GM21723 (cell line): Measurements from ENCODE around the gene CSTA.
"Not testable (repeated sequence)": the region's sequence is repeated elsewhere in the genome, so short reads cannot be mapped to it uniquely, and the experiment has no call there.

Experiments used
- ATAC-seq: cut with Tn5 transposase; IDR thresholded peaks from one replicate; pipeline ENCODE4 v1.9.1; 2021; ENCODE audit warnings: mild to moderate bottlenecking, moderate library complexity; ENCODE audit not compliant: unreplicated experiment

CSTA gene

GRCh38 chr3:122318620-122319019 lies 6.4 kb upstream of the CSTA start:
- ATAC-seq = no peak

GRCh38 chr3:122322095-122323075 lies 2.7 kb upstream of the CSTA start:
- no peak for ATAC-seq

GRCh38 chr3:122325769-122326168 lies 721 bp downstream of the CSTA start:
- no peak for ATAC-seq

- no peak for ATAC-seq
These were observed 6.8 kb downstream of the CSTA start for GRCh38 chr3:122331886-122332285.

DNA sequence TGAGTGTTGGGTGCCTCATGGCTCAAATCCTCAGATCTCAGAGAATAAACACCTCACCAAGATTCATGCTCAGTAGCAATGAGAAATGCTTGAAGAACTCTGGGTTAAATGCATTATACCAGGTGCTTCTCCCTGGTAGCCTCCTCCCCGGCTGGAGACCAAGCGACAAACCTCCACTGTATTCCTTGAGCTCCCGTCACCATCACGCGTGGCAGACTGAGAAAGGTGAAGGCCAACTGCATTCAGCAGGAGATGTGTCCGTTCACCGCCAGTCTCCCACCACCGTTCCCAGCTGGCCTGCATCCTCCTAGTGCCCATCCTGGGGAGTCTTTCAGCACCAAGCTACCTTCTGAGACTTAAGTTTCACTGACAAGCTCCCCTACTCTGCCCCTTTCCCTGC lies 7.5 kb downstream of the CSTA start:
- no peak for ATAC-seq

GRCh38 chr3:122342803-122343202 lies 17.8 kb downstream of the CSTA start:
- no peak for ATAC-seq

- no peak for ATAC-seq
These were observed 18.6 kb downstream of the CSTA start for GRCh38 chr3:122343654-122344053.

GRCh38 chr3:122349171-122349570 lies 24.1 kb downstream of the CSTA start:
- ATAC-seq = no peak

GRCh38 chr3:122350814-122351418 lies 25.9 kb downstream of the CSTA start:
- ATAC-seq = no peak

DNA sequence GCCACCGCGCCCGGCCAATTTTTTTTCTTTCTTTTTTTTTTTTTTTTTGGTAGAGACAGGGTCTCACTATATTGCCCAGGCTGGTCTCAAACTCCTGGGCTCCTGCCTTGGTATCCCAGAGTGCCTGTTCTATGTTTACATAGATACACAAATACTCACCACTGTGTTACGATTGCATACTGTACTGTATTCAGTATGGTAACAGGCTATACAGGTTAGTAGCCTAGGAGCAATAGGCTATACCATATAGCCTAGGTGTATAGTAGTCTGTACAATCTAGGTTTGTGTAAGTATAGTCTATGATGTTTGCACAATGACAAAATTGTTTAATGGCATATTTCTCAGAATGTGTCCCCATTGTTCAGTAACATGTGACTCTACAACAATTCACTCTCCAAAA lies 26.6 kb downstream of the CSTA start:
- no peak for ATAC-seq

- ATAC-seq = no peak
These were observed 28.2 kb downstream of the CSTA start for GRCh38 chr3:122353215-122353614.

DNA sequence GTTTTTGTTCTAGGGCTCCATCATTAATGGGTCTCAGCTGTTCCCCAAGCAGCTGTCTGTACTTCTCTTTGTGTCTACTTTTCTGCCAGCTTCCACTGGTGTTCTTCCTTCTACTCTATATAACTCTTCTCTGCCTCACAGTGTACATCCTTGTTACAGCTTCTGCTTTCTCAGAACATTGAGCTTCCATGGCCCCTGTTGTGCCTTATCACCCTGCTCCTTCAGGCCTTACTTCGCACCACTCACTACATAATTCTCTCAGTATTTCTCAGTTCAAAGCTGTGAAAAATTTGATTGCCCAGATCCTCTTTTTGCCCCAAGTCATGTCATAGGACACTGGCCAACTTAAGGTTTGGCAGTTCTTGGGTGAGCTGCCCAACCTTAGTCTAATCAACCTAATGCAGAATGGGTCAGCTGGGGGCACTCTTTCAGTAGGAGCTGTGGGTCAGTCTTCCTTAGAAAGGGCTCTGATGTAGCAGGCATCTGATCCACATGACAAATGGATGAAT lies 28.9 kb downstream of the CSTA start:
- no peak for ATAC-seq

DNA sequence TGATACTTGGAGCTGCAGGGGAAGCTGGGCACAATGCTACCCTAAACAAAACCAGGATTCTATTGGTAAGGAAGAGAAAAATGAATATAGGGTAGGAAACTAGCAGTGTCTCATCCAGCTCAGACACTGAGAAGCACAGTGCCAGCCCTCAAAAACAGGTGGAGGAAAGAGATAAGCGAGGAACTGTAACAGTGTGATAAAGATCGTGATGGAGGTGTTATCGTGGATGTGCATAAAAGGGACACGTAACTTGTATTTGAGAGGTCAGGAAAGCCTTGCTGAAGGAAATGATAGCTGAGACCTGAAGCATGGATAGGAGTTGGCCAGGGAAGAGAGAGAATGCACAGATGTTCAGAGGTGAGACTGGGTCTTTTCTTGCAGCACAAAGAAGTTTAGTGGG lies 30.6 kb downstream of the CSTA start:
- ATAC-seq = no peak

DNA sequence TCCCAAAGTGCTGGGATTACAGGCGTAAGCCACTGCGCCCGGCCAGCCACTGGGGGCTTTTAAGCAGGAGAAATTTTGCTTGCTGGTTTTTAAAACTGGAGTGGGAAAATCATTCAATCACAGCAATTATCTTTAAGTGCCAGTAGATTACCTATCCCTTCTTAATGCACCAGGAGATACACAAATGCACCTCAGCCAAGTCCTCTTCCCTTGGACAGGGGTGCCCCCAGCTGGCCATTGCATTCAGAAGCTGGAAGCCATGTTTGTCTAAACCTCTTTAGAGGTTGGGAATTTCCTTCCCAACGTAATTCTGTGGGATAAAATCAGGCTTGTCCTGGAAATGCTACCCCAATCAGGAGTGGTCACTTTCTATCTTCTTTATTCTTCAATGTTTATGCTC lies 31.4 kb downstream of the CSTA start:
- no peak for ATAC-seq

- ATAC-seq = no peak
These were observed 33.0 kb downstream of the CSTA start for GRCh38 chr3:122357828-122358702.

DNA sequence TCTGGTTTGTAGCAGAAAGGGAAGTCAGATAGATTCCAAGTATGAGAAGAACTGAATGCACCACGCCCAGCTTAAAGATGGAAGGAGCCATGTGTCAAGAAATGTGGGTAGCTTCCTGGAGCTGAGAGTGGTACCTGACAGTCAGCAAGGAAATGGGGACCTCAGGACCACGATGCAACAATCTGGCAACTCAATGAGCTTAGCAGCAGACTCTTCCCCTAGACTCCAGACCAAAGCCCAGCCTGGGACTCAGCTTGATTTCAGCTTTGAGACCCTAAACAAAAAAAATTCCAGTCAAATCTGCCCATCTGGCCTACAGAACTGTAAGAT lies 33.6 kb downstream of the CSTA start:
- ATAC-seq = no peak

DNA sequence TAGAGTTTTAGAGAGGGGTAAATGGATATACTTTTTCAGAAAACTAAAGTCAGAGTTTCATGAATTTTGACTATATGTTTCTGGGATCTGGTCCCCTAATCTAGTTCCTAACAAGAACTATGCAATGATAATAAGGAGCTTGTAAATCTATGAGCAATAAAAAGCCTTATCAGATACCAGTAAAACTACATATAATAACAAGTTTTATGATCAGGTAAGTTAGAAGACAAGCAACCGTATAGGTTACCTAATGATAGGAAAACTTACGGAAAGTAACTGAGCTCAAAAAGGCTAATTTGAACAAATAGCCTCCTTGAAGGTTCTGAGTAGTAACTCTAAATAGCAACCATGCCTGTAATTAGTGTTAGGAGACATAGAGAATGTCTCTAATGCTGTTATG lies 37.0 kb downstream of the CSTA start:
- ATAC-seq = no peak

DNA sequence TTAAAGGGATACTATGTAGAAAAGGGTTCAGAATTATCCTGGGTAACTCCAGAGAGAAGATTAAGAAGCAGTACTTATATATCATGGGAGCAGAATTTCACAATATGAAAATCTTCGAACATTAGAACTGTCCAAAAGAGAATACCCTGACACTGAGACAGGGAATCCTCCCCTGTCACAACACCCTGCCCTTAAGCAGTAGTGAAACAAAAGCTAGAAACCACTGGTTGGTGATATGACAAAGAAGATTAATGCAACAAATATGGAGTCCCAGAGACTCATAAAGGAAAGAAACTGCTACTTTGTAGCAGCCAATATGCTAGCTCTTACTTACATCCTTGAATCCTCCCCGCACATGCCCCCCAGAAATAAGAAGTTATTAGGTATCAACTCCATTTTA lies 39.4 kb downstream of the CSTA start:
- no peak for ATAC-seq

- no peak for ATAC-seq
These were observed 40.0 kb downstream of the CSTA start for GRCh38 chr3:122365073-122365472.

GRCh38 chr3:122365582-122366378 lies 40.7 kb downstream of the CSTA start:
- not testable (repeated sequence) for ATAC-seq

- ATAC-seq = no peak
These were observed 41.3 kb downstream of the CSTA start for GRCh38 chr3:122366379-122366749.
